Thymus (tissue), 11 donors: ENCODE data around the gene EXOC1. TPM values are rescaled to one million over a fixed set of nuclear protein-coding genes. Genes with fewer than 3 reads are reported as not detected.

Experiments
- DNase-seq, 9 donors: peaks; one replicate each; pipeline ENCODE4 v3.0.0-alpha.2; 2013; ENCODE audit warnings: low spot score in 9 of 9, low read depth in 6 of 9, missing footprints in 1 of 9
- H3K27ac ChIP-seq, 2 donors: one replicate each; pipeline ENCODE4 v1.5.1; 2013; ENCODE audit warnings: control low read depth in 1 of 2, low read depth in 1 of 2, low read length in 1 of 2, mild to moderate bottlenecking in 1 of 2, moderate library complexity in 1 of 2
- H3K27me3 ChIP-seq, 2 donors: one replicate each; pipeline ENCODE4 v1.5.1; 2013; ENCODE audit warnings: low read length in 1 of 2; ENCODE audit not compliant: control insufficient read depth in 2 of 2, insufficient read depth in 1 of 2
- H3K36me3 ChIP-seq, 2 donors: one replicate each; pipeline ENCODE4 v1.5.1; 2013; ENCODE audit warnings: low read length in 1 of 2, mild to moderate bottlenecking in 1 of 2, moderate library complexity in 1 of 2; ENCODE audit not compliant: control insufficient read depth in 2 of 2, insufficient read depth in 2 of 2
- H3K4me1 ChIP-seq, 2 donors: one replicate each; pipeline ENCODE4 v1.5.1; 2013; ENCODE audit warnings: low read length in 2 of 2; ENCODE audit not compliant: control insufficient read depth in 2 of 2, insufficient read depth in 2 of 2
- H3K4me3 ChIP-seq, 2 donors: one replicate each; pipeline ENCODE4 v1.5.1; 2013; ENCODE audit warnings: low read length in 2 of 2, control low read depth in 1 of 2, mild to moderate bottlenecking in 1 of 2
- H3K9me3 ChIP-seq, 2 donors: one replicate each; pipeline ENCODE4 v1.5.1; 2013; ENCODE audit warnings: low read length in 1 of 2, mild to moderate bottlenecking in 1 of 2; ENCODE audit not compliant: control insufficient read depth in 2 of 2, insufficient read depth in 1 of 2
- WGBS: extraction: QIAGEN DNeasy Blood & Tissue Kit; methylation state at CpG from one replicate; pipeline ENCODE4 v1.1.7; 2013; 5-methylcytosine and 5-hydroxymethylcytosine counted together
- polyA plus RNA-seq: library from polyadenylated mRNA; stranded (reverse); fragments of 200-250 nt; gene quantifications from one replicate; pipeline ENCODE4 v1.2.3, GENCODE V29; 2013
- total RNA-seq: library from RNA; stranded (reverse); fragments of 120-200 nt; gene quantifications from one replicate; pipeline ENCODE4 v1.2.4, GENCODE V29; 2013
- donor health status: healthy.

The EXOC1 gene
- total and polyA plus RNA-seq, 2 donors = 30.5 to 38.8 TPM

- no peak for DNase-seq
- 90% methylated on average over 2 of the region's 2 CpGs for WGBS
- H3K27ac ChIP-seq = no peak overlapping the region
Measured at GRCh38 chr4:55824865-55825264, 28.6 kb upstream of the EXOC1 start.

GRCh38 chr4:55826986-55827385, 26.5 kb upstream of the EXOC1 start:
- no peaks in the 10 kb centered on the region for H3K36me3 ChIP-seq
- no peak overlapping the region for H3K27ac ChIP-seq
- no peaks in the 10 kb centered on the region for H3K27me3 ChIP-seq
- no peaks in the 10 kb centered on the region for H3K4me1 ChIP-seq
- H3K4me3 ChIP-seq = no peak overlapping the region
- no peaks in the 10 kb centered on the region for H3K9me3 ChIP-seq
- DNase-seq = no peak

More at GRCh38 chr4:55824865-55825264, 28.6 kb upstream of the EXOC1 start:
- H3K4me1 ChIP-seq = no peaks in the 10 kb centered on the region
- H3K4me3 ChIP-seq = no peak overlapping the region
- no peaks in the 10 kb centered on the region for H3K36me3 ChIP-seq
- H3K9me3 ChIP-seq = no peaks in the 10 kb centered on the region
- peaks cover 0 to 4% of the 10 kb centered on the region in 2 donors for H3K27me3 ChIP-seq

GRCh38 chr4:55827582-55827981, 25.9 kb upstream of the EXOC1 start:
- Histone ChIP-seq H3K4me1 (no peaks in the 10 kb centered on the region), H3K27ac (no peak overlapping the region), H3K9me3 (no peaks in the 10 kb centered on the region), H3K27me3 (no peaks in the 10 kb centered on the region), H3K4me3 (no peak overlapping the region), H3K36me3 (no peaks in the 10 kb centered on the region)
- DNase-seq = no peak
- WGBS = 77% methylated on average over 2 of the region's 2 CpGs

GRCh38 chr4:55830048-55830447, 23.4 kb upstream of the EXOC1 start:
- Histone ChIP-seq H3K9me3 (no peaks in the 10 kb centered on the region), H3K4me1 (no peaks in the 10 kb centered on the region), H3K36me3 (no peaks in the 10 kb centered on the region), H3K27me3 (no peaks in the 10 kb centered on the region), H3K4me3 (no peak overlapping the region), H3K27ac (no peak overlapping the region)
- DNase-seq = no peak
- WGBS = 93% methylated on average over 3 of the region's 3 CpGs

- DNase-seq = no peak
- Histone ChIP-seq H3K36me3 (no peaks in the 10 kb centered on the region), H3K27me3 (no peaks in the 10 kb centered on the region), H3K27ac (no peak overlapping the region), H3K4me3 (no peak overlapping the region), H3K9me3 (no peaks in the 10 kb centered on the region), H3K4me1 (no peaks in the 10 kb centered on the region)
- 79% methylated on average over 4 of the region's 4 CpGs for WGBS
Measured at GRCh38 chr4:55830716-55831115, 22.7 kb upstream of the EXOC1 start.

- no peak for DNase-seq
- Histone ChIP-seq H3K27ac (no peak overlapping the region), H3K4me3 (no peak overlapping the region), H3K36me3 (no peaks in the 10 kb centered on the region), H3K4me1 (no peaks in the 10 kb centered on the region), H3K27me3 (no peaks in the 10 kb centered on the region), H3K9me3 (no peaks in the 10 kb centered on the region)
- WGBS = 96% methylated on average over 3 of the region's 3 CpGs
Measured at GRCh38 chr4:55834086-55834795, 19.2 kb upstream of the EXOC1 start.

GRCh38 chr4:55837903-55838302, 15.5 kb upstream of the EXOC1 start:
- DNase-seq = no peak
- WGBS = 87% methylated on average over 1 of the region's 1 CpG
- Histone ChIP-seq H3K9me3 (no peaks in the 10 kb centered on the region), H3K36me3 (no peaks in the 10 kb centered on the region), H3K27me3 (no peaks in the 10 kb centered on the region), H3K4me1 (no peaks in the 10 kb centered on the region), H3K4me3 (no peak overlapping the region), H3K27ac (no peak overlapping the region)

- Histone ChIP-seq H3K4me1 (no peaks in the 10 kb centered on the region), H3K36me3 (no peaks in the 10 kb centered on the region), H3K27ac (no peak overlapping the region), H3K27me3 (no peaks in the 10 kb centered on the region), H3K4me3 (no peak overlapping the region), H3K9me3 (no peaks in the 10 kb centered on the region)
- DNase-seq = no peak
- 95% methylated on average over 1 of the region's 1 CpG for WGBS
Measured at GRCh38 chr4:55838356-55838755, 15.1 kb upstream of the EXOC1 start.

- no peaks in the 10 kb centered on the region for H3K27me3 ChIP-seq
- H3K4me1 ChIP-seq = no peaks in the 10 kb centered on the region
Measured at GRCh38 chr4:55838952-55839351, 14.5 kb upstream of the EXOC1 start.

More at GRCh38 chr4:55838952-55839351, 14.5 kb upstream of the EXOC1 start:
- no peaks in the 10 kb centered on the region for H3K9me3 ChIP-seq
- no peak for DNase-seq
- H3K36me3 ChIP-seq = no peaks in the 10 kb centered on the region
- H3K4me3 ChIP-seq = no peak overlapping the region
- H3K27ac ChIP-seq = no peak overlapping the region
